Measurements from ENCODE around the gene MACROD2.

The MACROD2 gene

DNA sequence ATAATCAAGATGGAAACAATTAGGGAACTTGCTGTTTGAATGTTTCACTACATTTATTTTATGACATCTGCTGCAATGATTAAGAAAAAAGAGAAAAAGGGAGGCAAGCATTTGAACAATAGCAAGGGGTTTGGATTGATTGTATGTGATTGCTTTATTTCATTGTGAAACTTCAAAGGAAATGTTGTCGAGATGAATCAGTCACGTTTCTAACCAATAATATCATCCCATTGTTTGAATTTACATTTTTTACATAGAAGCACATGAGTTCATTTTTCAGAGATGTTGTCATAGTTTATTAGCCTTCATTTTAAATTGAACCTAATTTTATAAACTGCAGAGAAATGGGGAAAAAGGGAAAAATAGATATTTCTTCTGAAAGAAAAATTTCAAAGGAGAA is 2006.0 kb downstream of the MACROD2 start:
- no peak for TF ChIP-seq CTCF (IDR thresholded peaks at IDR 0.05; ENCODE audit: low read depth, low read length, missing control alignments)
- H3K4me3 ChIP-seq (replicated peaks; ENCODE audit: low read depth, low read length): no peak overlapping the region
- DNase-seq (ENCODE audit: extremely low read depth, low read depth): no peak

DNA sequence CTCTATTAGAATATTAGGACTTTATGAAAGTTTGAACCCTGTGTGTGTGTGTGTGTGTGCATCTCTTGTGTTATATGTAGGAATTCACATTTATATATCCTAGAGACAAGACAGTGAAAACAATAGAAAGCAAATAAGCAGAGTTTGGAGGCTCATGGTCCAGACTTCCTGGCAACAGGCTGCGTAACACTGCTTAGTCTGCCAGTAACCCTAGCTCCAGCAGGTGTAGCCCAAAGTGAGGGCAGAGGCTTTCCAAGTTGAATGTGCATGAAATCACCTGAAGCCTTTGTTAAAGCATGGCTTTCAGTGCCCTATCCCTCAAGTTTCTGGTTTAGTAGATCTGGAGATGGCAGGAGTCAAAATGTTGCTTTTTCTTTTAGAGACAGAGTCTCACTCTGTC is 2008.0 kb downstream of the MACROD2 start:
- no peak for TF ChIP-seq CTCF (IDR thresholded peaks at IDR 0.05; ENCODE audit: low read depth, low read length, missing control alignments)
- no peak overlapping the region for H3K4me3 ChIP-seq (replicated peaks; ENCODE audit: low read depth, low read length)
- DNase-seq (ENCODE audit: extremely low read depth, low read depth): no peak

DNA sequence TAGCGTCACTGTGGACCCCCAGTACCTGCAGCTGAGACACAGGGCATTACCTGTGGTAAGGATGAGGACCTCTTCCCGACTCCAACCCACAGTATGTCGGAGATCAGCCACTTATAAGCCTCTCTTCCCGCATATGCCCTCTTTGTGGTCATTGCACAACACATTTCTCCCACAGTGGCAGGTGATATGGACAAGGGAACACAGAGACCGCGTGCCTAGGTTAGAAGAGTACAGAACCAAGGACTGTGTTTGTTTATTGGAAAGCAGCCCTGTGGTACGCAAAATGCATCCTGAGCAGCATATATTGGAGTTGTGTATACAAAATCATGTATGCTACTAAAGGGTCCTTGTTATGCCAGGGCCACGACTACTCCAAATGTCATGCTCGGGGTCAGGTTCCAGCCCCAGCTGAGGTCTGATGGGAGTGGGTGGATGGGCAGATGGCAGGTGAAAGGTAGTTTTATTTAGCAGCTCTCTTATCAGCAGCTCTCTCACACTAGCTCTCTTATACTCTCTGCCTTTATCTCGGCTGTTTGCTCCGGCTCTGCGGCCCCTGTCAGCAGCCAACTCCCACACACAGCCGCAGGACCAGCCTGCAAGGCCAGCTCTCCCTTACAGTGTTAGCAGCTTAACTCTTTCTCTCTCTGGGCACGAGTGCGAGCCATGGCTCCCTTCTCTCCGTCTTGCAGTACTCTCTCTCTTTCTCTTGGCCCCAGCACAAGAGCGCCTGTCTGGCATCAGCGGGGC is 2009.0 kb downstream of the MACROD2 start:
- no peak for DNase-seq (ENCODE audit: extremely low read depth, low read depth)
- no peak overlapping the region for H3K4me3 ChIP-seq (replicated peaks; ENCODE audit: low read depth, low read length)
- no peak for TF ChIP-seq CTCF (IDR thresholded peaks at IDR 0.05; ENCODE audit: low read depth, low read length, missing control alignments)

GRCh38 chr20:16005021-16005914 is 2010.0 kb downstream of the MACROD2 start:
- H3K4me3 ChIP-seq (replicated peaks; ENCODE audit: low read depth, low read length): no peak overlapping the region
- DNase-seq (ENCODE audit: extremely low read depth, low read depth): no peak

DNA sequence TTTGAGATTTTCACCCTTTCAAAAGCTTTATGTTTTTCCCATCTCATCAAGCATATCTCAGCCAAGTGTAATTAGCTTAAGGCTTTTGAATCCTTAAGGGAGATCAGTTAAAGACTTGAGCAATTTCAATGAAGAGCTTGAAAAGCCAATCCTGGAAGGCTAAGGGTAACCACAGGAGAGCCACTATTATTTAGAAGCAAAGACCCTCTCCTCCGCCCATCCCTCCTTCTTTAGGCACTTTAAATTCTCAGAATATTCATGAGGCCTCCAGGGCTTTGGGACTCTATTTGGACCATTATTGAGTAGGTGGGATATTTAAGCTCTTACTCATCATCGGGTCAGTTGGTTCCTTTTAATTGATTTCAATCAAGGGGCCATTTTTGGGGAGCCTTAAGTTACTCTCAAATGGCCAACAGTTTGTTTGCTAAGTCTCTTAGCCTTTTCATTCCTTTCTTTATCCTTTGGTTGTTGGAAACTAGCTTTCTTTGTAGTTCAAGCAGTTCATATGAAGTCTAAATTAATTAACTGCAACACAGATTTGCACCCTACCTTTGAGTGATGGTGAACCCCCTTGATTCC is 2010.7 kb downstream of the MACROD2 start:
- DNase-seq (ENCODE audit: extremely low read depth, low read depth): no peak
- no peak overlapping the region for H3K4me3 ChIP-seq (replicated peaks; ENCODE audit: low read depth, low read length)
- no peak for TF ChIP-seq CTCF (IDR thresholded peaks at IDR 0.05; ENCODE audit: low read depth, low read length, missing control alignments)

More at GRCh38 chr20:16005021-16005914, 2010.0 kb downstream of the MACROD2 start:
- TF ChIP-seq CTCF (IDR thresholded peaks at IDR 0.05; ENCODE audit: low read depth, low read length, missing control alignments): no peak

GRCh38 chr20:16007164-16007563 is 2011.8 kb downstream of the MACROD2 start:
- no peak overlapping the region for H3K4me3 ChIP-seq (replicated peaks; ENCODE audit: low read depth, low read length)
- DNase-seq (ENCODE audit: extremely low read depth, low read depth): no peak
- TF ChIP-seq CTCF (IDR thresholded peaks at IDR 0.05; ENCODE audit: low read depth, low read length, missing control alignments): no peak

Data from HFF-Myc (cell line).